GM21515 (cell line): ENCODE data around the gene PKD2L2.
"Not testable (repeated sequence)": the region's sequence is repeated elsewhere in the genome, so short reads cannot be mapped to it uniquely, and the experiment has no call there.

Experiments
- ATAC-seq: cut with Tn5 transposase; IDR thresholded peaks from one replicate; pipeline ENCODE4 v1.9.1; 2021; ENCODE audit not compliant: unreplicated experiment

Gene PKD2L2

GRCh38 chr5:137888863-137889759, at the start of gene PKD2L2:
TSS of gene PKD2L2 (plus strand) at chr5:137889457. CDS start at chr5:137889492, 35 bp downstream.
- ATAC-seq = peak; percentile 93

GRCh38 chr5:137842296-137842695, 47.0 kb upstream of the PKD2L2 start:
- ATAC-seq = no peak

- ATAC-seq = no peak
These were observed 45.5 kb upstream of the PKD2L2 start for GRCh38 chr5:137843676-137844299.

- no peak for ATAC-seq
These were observed 43.8 kb upstream of the PKD2L2 start for GRCh38 chr5:137845472-137845871.

- ATAC-seq = no peak
These were observed 41.6 kb upstream of the PKD2L2 start for GRCh38 chr5:137847687-137848086.

- not testable (repeated sequence) for ATAC-seq
These were observed 36.1 kb upstream of the PKD2L2 start for GRCh38 chr5:137853165-137853564.

GRCh38 chr5:137856201-137856600, 33.1 kb upstream of the PKD2L2 start:
- ATAC-seq = peak; percentile 47

- peak; percentile 48 for ATAC-seq
These were observed 32.1 kb upstream of the PKD2L2 start for GRCh38 chr5:137856916-137857862.

- ATAC-seq = peak; percentile 75
These were observed 30.9 kb upstream of the PKD2L2 start for GRCh38 chr5:137858223-137858916.

GRCh38 chr5:137858954-137859353, 30.3 kb upstream of the PKD2L2 start:
- no peak for ATAC-seq

GRCh38 chr5:137862251-137862650, 27.0 kb upstream of the PKD2L2 start:
- ATAC-seq = no peak

GRCh38 chr5:137863653-137864052, 25.6 kb upstream of the PKD2L2 start:
- not testable (repeated sequence) for ATAC-seq

- ATAC-seq = no peak
These were observed 22.5 kb upstream of the PKD2L2 start for GRCh38 chr5:137866541-137867388.

GRCh38 chr5:137867664-137868063, 21.6 kb upstream of the PKD2L2 start, which contains the start of gene MYOT:
TSS of gene MYOT (plus strand) at chr5:137867860. CDS start at chr5:137870652, 2,792 bp downstream.
- no peak for ATAC-seq

GRCh38 chr5:137870647-137871339, 18.5 kb upstream of the PKD2L2 start:
- no peak for ATAC-seq

- no peak for ATAC-seq
These were observed 17.7 kb upstream of the PKD2L2 start for GRCh38 chr5:137871571-137871970.

- ATAC-seq = no peak
These were observed 16.8 kb upstream of the PKD2L2 start for GRCh38 chr5:137872466-137872865.

- ATAC-seq = no peak
These were observed 13.2 kb upstream of the PKD2L2 start for GRCh38 chr5:137876101-137876500.

- no peak for ATAC-seq
These were observed 8.9 kb upstream of the PKD2L2 start for GRCh38 chr5:137880313-137880712.
